ENCODE results near the gene PHLDB2.

PHLDB2 gene

DNA sequence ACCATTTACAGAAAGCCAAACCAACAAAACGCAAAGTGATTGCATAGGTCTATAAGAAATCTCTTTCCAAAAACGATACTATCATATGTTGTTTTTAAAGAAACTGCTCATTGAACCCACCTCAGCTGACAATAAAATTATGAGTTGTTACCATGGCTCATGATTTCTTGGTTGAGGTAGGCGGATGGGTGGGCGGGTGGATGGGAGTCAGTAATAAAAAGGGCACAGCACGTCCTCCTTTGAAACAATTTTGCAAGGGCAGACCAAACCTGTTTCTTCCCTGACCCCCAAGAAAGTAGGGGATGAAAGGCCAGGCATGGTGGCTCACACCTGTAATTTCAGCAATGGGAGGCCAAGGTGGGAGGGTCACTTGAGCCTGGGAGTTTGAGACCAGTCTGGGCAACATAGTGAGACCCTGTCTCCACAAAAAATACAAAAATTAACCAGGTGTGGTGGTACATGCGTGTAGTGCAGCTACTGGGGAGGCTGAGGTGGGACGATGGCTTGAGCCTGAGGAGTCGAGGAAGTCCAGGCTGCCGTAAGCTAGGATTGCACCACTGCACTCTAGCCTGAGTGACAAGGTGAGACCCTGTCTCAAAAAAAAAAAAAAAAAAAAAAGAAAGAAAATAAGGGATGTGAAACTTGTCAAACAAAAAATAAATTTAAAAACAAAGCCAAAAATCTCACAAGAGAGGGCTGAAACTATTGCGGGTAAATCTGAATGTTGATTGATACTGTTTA is 121.8 kb downstream of the PHLDB2 start:
- Histone ChIP-seq H3K79me1 (ENCODE audit: low read length) (no peaks in the 10 kb centered on the region), H3K4me3 (ENCODE audit: low read length) (no peak overlapping the region), H3K4ac (ENCODE audit: low read depth, low read length) (no peak overlapping the region), H3K36me3 (ENCODE audit: control insufficient read depth, insufficient read depth, low read length) (no peaks in the 10 kb centered on the region), H3K56ac (ENCODE audit: low read length) (no peak overlapping the region), H3K23ac (ENCODE audit: low read length) (no peak overlapping the region), H3K9ac (ENCODE audit: low read length) (no peak overlapping the region), H4K5ac (ENCODE audit: low read length) (no peak overlapping the region), H3K27ac (ENCODE audit: low read depth, low read length) (no peak overlapping the region), H3K79me2 (ENCODE audit: control insufficient read depth, insufficient read depth, low read length) (no peaks in the 10 kb centered on the region), H2BK120ac (ENCODE audit: low read depth, low read length) (no peak overlapping the region), H3K4me1 (ENCODE audit: control insufficient read depth, low read depth, low read length) (no peaks in the 10 kb centered on the region), H2BK15ac (replicated peaks; ENCODE audit: low read depth) (no peak overlapping the region), H3K27me3 (ENCODE audit: insufficient read depth, low read length, poor library complexity) (no peaks in the 10 kb centered on the region), H4K8ac (ENCODE audit: low read depth, low read length) (no peak overlapping the region), H2BK5ac (ENCODE audit: low read length) (no peak overlapping the region), H3K18ac (ENCODE audit: low read length) (no peak overlapping the region), H2AK5ac (ENCODE audit: low read length) (no peak overlapping the region), H3K4me2 (ENCODE audit: low read length) (no peak overlapping the region)
- no CpG with 5 or more reads among the region's 10 CpGs for WGBS (ENCODE audit: extremely low coverage, insufficient coverage, low lambda C conversion rate)
- DNase-seq, result no peak

GRCh38 chr3:111981457-111981763 is 122.3 kb downstream of the PHLDB2 start:
- Histone ChIP-seq H2BK15ac (replicated peaks; ENCODE audit: low read depth) (no peak overlapping the region), H4K8ac (ENCODE audit: low read depth, low read length) (no peak overlapping the region), H3K4ac (ENCODE audit: low read depth, low read length) (no peak overlapping the region), H4K5ac (ENCODE audit: low read length) (no peak overlapping the region), H3K23ac (ENCODE audit: low read length) (no peak overlapping the region), H2BK5ac (ENCODE audit: low read length) (no peak overlapping the region), H3K18ac (ENCODE audit: low read length) (no peak overlapping the region), H3K79me2 (ENCODE audit: control insufficient read depth, insufficient read depth, low read length) (no peaks in the 10 kb centered on the region), H3K9ac (ENCODE audit: low read length) (no peak overlapping the region), H3K56ac (ENCODE audit: low read length) (no peak overlapping the region), H3K27ac (ENCODE audit: low read depth, low read length) (no peak overlapping the region), H3K4me3 (ENCODE audit: low read length) (no peak overlapping the region), H3K27me3 (ENCODE audit: insufficient read depth, low read length, poor library complexity) (no peaks in the 10 kb centered on the region), H3K4me1 (ENCODE audit: control insufficient read depth, low read depth, low read length) (no peaks in the 10 kb centered on the region), H2BK120ac (ENCODE audit: low read depth, low read length) (no peak overlapping the region), H3K4me2 (ENCODE audit: low read length) (no peak overlapping the region), H2AK5ac (ENCODE audit: low read length) (no peak overlapping the region), H3K36me3 (ENCODE audit: control insufficient read depth, insufficient read depth, low read length) (no peaks in the 10 kb centered on the region), H3K79me1 (ENCODE audit: low read length) (no peaks in the 10 kb centered on the region)
- DNase-seq, result no peak
- WGBS (ENCODE audit: extremely low coverage, insufficient coverage, low lambda C conversion rate), result no CpG with 5 or more reads among the region's 3 CpGs

GRCh38 chr3:111984636-111985298 is 125.7 kb downstream of the PHLDB2 start:
- no peaks in the 10 kb centered on the region for H3K36me3 ChIP-seq (ENCODE audit: control insufficient read depth, insufficient read depth, low read length)

GRCh38 chr3:111986800-111987199 is 127.7 kb downstream of the PHLDB2 start:
- no peaks in the 10 kb centered on the region for H3K36me3 ChIP-seq (ENCODE audit: control insufficient read depth, insufficient read depth, low read length)

More at GRCh38 chr3:111984636-111985298, 125.7 kb downstream of the PHLDB2 start:
- no peak overlapping the region for H2BK15ac ChIP-seq (replicated peaks; ENCODE audit: low read depth)
- H3K23ac ChIP-seq (ENCODE audit: low read length), result no peak overlapping the region
- no peaks in the 10 kb centered on the region for H3K79me1 ChIP-seq (ENCODE audit: low read length)
- no peak overlapping the region for H3K4me2 ChIP-seq (ENCODE audit: low read length)
- H4K8ac ChIP-seq (ENCODE audit: low read depth, low read length), result no peak overlapping the region
- H3K56ac ChIP-seq (ENCODE audit: low read length), result no peak overlapping the region
- no CpG with 5 or more reads among the region's 2 CpGs for WGBS (ENCODE audit: extremely low coverage, insufficient coverage, low lambda C conversion rate)
- no peak overlapping the region for H3K18ac ChIP-seq (ENCODE audit: low read length)
- no peak overlapping the region for H3K4ac ChIP-seq (ENCODE audit: low read depth, low read length)
- H3K4me1 ChIP-seq (ENCODE audit: control insufficient read depth, low read depth, low read length), result no peaks in the 10 kb centered on the region
- no peak overlapping the region for H3K4me3 ChIP-seq (ENCODE audit: low read length)
- H3K79me2 ChIP-seq (ENCODE audit: control insufficient read depth, insufficient read depth, low read length), result no peaks in the 10 kb centered on the region
- no peak for DNase-seq
- H3K27ac ChIP-seq (ENCODE audit: low read depth, low read length), result no peak overlapping the region
- no peak overlapping the region for H3K9ac ChIP-seq (ENCODE audit: low read length)
- H2BK120ac ChIP-seq (ENCODE audit: low read depth, low read length), result no peak overlapping the region
- H2AK5ac ChIP-seq (ENCODE audit: low read length), result no peak overlapping the region
- no peak overlapping the region for H2BK5ac ChIP-seq (ENCODE audit: low read length)
- H3K27me3 ChIP-seq (ENCODE audit: insufficient read depth, low read length, poor library complexity), result no peaks in the 10 kb centered on the region
- H4K5ac ChIP-seq (ENCODE audit: low read length), result no peak overlapping the region

DNA sequence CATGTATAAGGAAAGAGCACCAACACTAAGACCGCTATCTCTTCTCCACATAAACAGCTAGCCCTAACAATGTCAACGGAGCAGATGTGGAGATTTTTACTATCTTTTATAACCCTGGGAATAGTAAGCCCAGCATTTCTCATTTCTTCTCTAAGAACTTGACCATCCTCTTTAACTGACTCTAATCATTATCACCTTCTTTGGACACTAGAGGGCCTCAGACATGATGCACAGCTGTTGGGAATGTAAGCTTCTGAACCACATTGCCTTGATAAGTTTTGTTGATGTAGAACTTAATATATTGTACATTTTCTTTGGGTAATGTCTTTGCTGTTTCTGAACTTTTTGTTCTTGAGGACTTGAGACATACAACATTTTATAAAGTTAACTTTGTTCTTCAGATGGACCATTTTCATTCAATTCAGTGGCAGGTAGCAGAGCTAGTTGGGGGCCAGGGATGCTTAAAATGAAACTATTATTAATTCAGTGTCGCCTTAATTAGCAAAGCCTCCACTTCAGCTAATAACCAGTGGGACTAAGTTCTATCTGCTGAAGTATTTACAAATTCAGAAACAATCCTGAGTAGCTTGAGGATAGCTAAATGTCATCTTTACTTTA is 130.1 kb downstream of the PHLDB2 start:
- H4K8ac ChIP-seq (ENCODE audit: low read depth, low read length), result no peak overlapping the region
- no peak overlapping the region for H3K23ac ChIP-seq (ENCODE audit: low read length)
- H3K79me1 ChIP-seq (ENCODE audit: low read length), result no peaks in the 10 kb centered on the region
- no peaks in the 10 kb centered on the region for H3K4me1 ChIP-seq (ENCODE audit: control insufficient read depth, low read depth, low read length)
- H3K36me3 ChIP-seq (ENCODE audit: control insufficient read depth, insufficient read depth, low read length), result no peaks in the 10 kb centered on the region
- no peaks in the 10 kb centered on the region for H3K27me3 ChIP-seq (ENCODE audit: insufficient read depth, low read length, poor library complexity)
- H3K27ac ChIP-seq (ENCODE audit: low read depth, low read length), result no peak overlapping the region
- H4K5ac ChIP-seq (ENCODE audit: low read length), result no peak overlapping the region
- H3K4me3 ChIP-seq (ENCODE audit: low read length), result no peak overlapping the region
- no CpG with 5 or more reads among the region's 3 CpGs for WGBS (ENCODE audit: extremely low coverage, insufficient coverage, low lambda C conversion rate)
- H3K4ac ChIP-seq (ENCODE audit: low read depth, low read length), result no peak overlapping the region
- H2AK5ac ChIP-seq (ENCODE audit: low read length), result no peak overlapping the region
- no peak overlapping the region for H2BK120ac ChIP-seq (ENCODE audit: low read depth, low read length)
- H2BK15ac ChIP-seq (replicated peaks; ENCODE audit: low read depth), result no peak overlapping the region
- DNase-seq, result peak; percentile 74
- no peak overlapping the region for H3K4me2 ChIP-seq (ENCODE audit: low read length)
- H3K18ac ChIP-seq (ENCODE audit: low read length), result no peak overlapping the region
- H2BK5ac ChIP-seq (ENCODE audit: low read length), result no peak overlapping the region
- H3K9ac ChIP-seq (ENCODE audit: low read length), result no peak overlapping the region
- no peaks in the 10 kb centered on the region for H3K79me2 ChIP-seq (ENCODE audit: control insufficient read depth, insufficient read depth, low read length)
- H3K56ac ChIP-seq (ENCODE audit: low read length), result no peak overlapping the region

More at GRCh38 chr3:111986800-111987199, 127.7 kb downstream of the PHLDB2 start:
- no peak overlapping the region for H3K9ac ChIP-seq (ENCODE audit: low read length)
- no peak overlapping the region for H3K56ac ChIP-seq (ENCODE audit: low read length)
- H2BK120ac ChIP-seq (ENCODE audit: low read depth, low read length), result no peak overlapping the region
- no peak overlapping the region for H2AK5ac ChIP-seq (ENCODE audit: low read length)
- H4K8ac ChIP-seq (ENCODE audit: low read depth, low read length), result no peak overlapping the region
- H3K18ac ChIP-seq (ENCODE audit: low read length), result no peak overlapping the region
- H3K79me1 ChIP-seq (ENCODE audit: low read length), result no peaks in the 10 kb centered on the region
- H3K27ac ChIP-seq (ENCODE audit: low read depth, low read length), result no peak overlapping the region
- no peak overlapping the region for H3K4ac ChIP-seq (ENCODE audit: low read depth, low read length)
- H3K27me3 ChIP-seq (ENCODE audit: insufficient read depth, low read length, poor library complexity), result no peaks in the 10 kb centered on the region
- H3K23ac ChIP-seq (ENCODE audit: low read length), result no peak overlapping the region
- no peak overlapping the region for H2BK15ac ChIP-seq (replicated peaks; ENCODE audit: low read depth)
- H3K4me2 ChIP-seq (ENCODE audit: low read length), result no peak overlapping the region
- DNase-seq, result no peak
- no peaks in the 10 kb centered on the region for H3K79me2 ChIP-seq (ENCODE audit: control insufficient read depth, insufficient read depth, low read length)
- no peak overlapping the region for H2BK5ac ChIP-seq (ENCODE audit: low read length)
- no peak overlapping the region for H3K4me3 ChIP-seq (ENCODE audit: low read length)
- no peaks in the 10 kb centered on the region for H3K4me1 ChIP-seq (ENCODE audit: control insufficient read depth, low read depth, low read length)
- no CpG with 5 or more reads among the region's 3 CpGs for WGBS (ENCODE audit: extremely low coverage, insufficient coverage, low lambda C conversion rate)
- no peak overlapping the region for H4K5ac ChIP-seq (ENCODE audit: low read length)
